ENCODE data around the gene HSPB6. TPM values are rescaled to one million over a fixed set of nuclear protein-coding genes. Genes with fewer than 3 reads are reported as not detected.

Gene HSPB6
- total RNA-seq, 4 donors from 2014 or later, result 107 to 203 (median 128) TPM

- no peak for TF ChIP-seq CTCF (IDR thresholded peaks at IDR 0.05)
- ATAC-seq (ENCODE audit: low FRiP score), result no peak
- DNase-seq (ENCODE audit: low spot score), result no peak
Observed at GRCh38 chr19:35789195-35789977, 32.6 kb upstream of the HSPB6 start.

- no peak for TF ChIP-seq CTCF (IDR thresholded peaks at IDR 0.05)
- ATAC-seq (ENCODE audit: low FRiP score), result no peak
- DNase-seq (ENCODE audit: low spot score), result no peak
Observed at GRCh38 chr19:35788205-35788960, 31.6 kb upstream of the HSPB6 start.

- ATAC-seq (ENCODE audit: low FRiP score) (no peak), DNase-seq (ENCODE audit: low spot score) (no peak)
- no peak for TF ChIP-seq CTCF (IDR thresholded peaks at IDR 0.05)
Observed at GRCh38 chr19:35787227-35787799, 30.5 kb upstream of the HSPB6 start.

- DNase-seq (ENCODE audit: low spot score), result no peak
- TF ChIP-seq CTCF (IDR thresholded peaks at IDR 0.05), result no peak
- ATAC-seq (ENCODE audit: low FRiP score), result no peak
Observed at GRCh38 chr19:35786299-35787160, 29.7 kb upstream of the HSPB6 start.

- TF ChIP-seq CTCF (IDR thresholded peaks at IDR 0.05), result no peak
- no peak for DNase-seq (ENCODE audit: low spot score)
- ATAC-seq (ENCODE audit: low FRiP score), result no peak
Observed at GRCh38 chr19:35785339-35785627, 28.5 kb upstream of the HSPB6 start.

- no peak for ATAC-seq (ENCODE audit: low FRiP score)
- no peak for TF ChIP-seq CTCF (IDR thresholded peaks at IDR 0.05)
- no peak for DNase-seq (ENCODE audit: low spot score)
Observed at GRCh38 chr19:35784503-35785338, 27.9 kb upstream of the HSPB6 start.
